Measurements from ENCODE around the gene UNC13B. TPM values are rescaled to one million over a fixed set of nuclear protein-coding genes. Genes with fewer than 3 reads are reported as not detected.
A peak's percentile ranks its signal among the peaks of the same experiment; 100 is the strongest.

The UNC13B gene
- total RNA-seq, 2 donors from 2014 or later, result 20.2 to 29.3 TPM

GRCh38 chr9:35338561-35339274, 176.9 kb downstream of the UNC13B start:
- no peak for ATAC-seq

DNA sequence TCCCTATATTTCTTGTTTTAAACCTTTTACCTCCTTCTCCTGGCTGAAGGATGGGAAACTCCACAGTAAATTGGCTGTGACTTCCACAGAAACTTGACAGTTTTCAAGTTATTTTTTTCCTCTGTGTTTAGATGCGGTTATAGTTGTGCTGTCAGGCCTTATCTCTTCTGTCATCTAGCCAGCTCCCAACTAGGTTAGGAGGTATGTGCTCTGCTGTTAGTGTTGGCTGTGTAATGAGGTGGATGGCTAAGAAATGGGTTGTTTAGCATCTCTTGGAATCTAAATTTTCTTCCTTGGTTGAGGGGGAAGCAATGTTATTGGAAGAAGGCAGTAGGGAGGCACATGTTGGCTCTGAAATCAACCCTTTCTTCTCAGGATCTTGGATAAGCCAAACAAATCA, 178.2 kb downstream of the UNC13B start:
- TF ChIP-seq, protein P1, sequence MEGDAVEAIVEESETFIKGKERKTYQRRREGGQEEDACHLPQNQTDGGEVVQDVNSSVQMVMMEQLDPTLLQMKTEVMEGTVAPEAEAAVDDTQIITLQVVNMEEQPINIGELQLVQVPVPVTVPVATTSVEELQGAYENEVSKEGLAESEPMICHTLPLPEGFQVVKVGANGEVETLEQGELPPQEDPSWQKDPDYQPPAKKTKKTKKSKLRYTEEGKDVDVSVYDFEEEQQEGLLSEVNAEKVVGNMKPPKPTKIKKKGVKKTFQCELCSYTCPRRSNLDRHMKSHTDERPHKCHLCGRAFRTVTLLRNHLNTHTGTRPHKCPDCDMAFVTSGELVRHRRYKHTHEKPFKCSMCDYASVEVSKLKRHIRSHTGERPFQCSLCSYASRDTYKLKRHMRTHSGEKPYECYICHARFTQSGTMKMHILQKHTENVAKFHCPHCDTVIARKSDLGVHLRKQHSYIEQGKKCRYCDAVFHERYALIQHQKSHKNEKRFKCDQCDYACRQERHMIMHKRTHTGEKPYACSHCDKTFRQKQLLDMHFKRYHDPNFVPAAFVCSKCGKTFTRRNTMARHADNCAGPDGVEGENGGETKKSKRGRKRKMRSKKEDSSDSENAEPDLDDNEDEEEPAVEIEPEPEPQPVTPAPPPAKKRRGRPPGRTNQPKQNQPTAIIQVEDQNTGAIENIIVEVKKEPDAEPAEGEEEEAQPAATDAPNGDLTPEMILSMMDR (IDR thresholded peaks at IDR 0.05), result no peak
- TF ChIP-seq POLR2A (IDR thresholded peaks at IDR 0.05), result no peak
- Histone ChIP-seq H3K4me3 (no peak overlapping the region), H3K4me1 (peaks cover 11% of the 10 kb centered on the region), H3K9me3 (no peaks in the 10 kb centered on the region), H3K27ac (no peak overlapping the region), H3K36me3 (replicated peaks in 1 of 2; ENCODE audit: insufficient read depth in 1 of 2, low read depth in 2 of 2) (no peaks in the 10 kb centered on the region), H3K27me3 (no peaks in the 10 kb centered on the region)
- no peak for DNase-seq
- intact Hi-C loops (cut with DNase I), result no loop called here
- WGBS, 2 donors, result 56 to 70% methylated on average over 1 of the region's 1 CpG
- no peak for ATAC-seq

More at GRCh38 chr9:35338561-35339274, 176.9 kb downstream of the UNC13B start:
- 73 to 88% methylated on average over 6 of the region's 6 CpGs for WGBS, 2 donors
- Histone ChIP-seq H3K27me3 (no peaks in the 10 kb centered on the region), H3K27ac (no peak overlapping the region), H3K36me3 (replicated peaks in 1 of 2; ENCODE audit: insufficient read depth in 1 of 2, low read depth in 2 of 2) (no peaks in the 10 kb centered on the region), H3K4me3 (no peak overlapping the region), H3K4me1 (peaks cover 11% of the 10 kb centered on the region), H3K9me3 (no peaks in the 10 kb centered on the region)
- TF ChIP-seq, protein P1 (IDR thresholded peaks at IDR 0.05), result no peak
- no peak for TF ChIP-seq POLR2A (IDR thresholded peaks at IDR 0.05)
- intact Hi-C loops (cut with DNase I), result no loop called here
- peak in 2 of 4 donors; percentile 7 to 31 for DNase-seq

- no peak for DNase-seq
- H3K27ac ChIP-seq, result peak overlapping the region in 2 of 4 donors; percentile 20 to 26
- WGBS, 2 donors, result 84 to 91% methylated on average over 2 of the region's 2 CpGs
Measured at GRCh38 chr9:35341021-35341420, 179.2 kb downstream of the UNC13B start.

DNA sequence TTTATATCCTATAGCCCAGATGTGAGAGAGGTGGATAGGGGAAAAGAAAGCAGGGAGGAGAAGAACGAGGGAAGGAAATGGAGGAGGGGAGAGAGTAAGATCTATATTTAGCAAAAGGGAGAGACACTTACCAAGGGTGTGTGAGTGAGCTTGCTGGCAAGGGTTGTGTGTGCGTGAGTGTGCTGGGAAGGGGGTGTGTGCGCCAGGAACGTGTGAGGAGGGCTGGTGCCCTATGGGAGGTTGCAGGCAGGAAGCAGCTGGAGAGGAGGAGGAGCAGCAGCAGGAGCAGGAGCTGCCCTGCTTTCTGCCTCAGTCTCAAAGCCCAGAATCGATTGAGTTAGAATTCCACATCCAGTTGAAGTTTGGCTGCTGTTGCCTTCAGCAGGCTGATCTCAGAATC, 179.8 kb downstream of the UNC13B start:
- TF ChIP-seq, protein P1 (IDR thresholded peaks at IDR 0.05), result no peak
- TF ChIP-seq POLR2A (IDR thresholded peaks at IDR 0.05), result peak in 1 of 3 donors; percentile 14
- 4 to 15% methylated on average over 5 of the region's 5 CpGs for WGBS, 2 donors
- ATAC-seq, result peak; percentile 81
- peak; percentile 49 to 79 (median 73) for DNase-seq
- Histone ChIP-seq H3K27me3 (no peaks in the 10 kb centered on the region), H3K27ac (peak overlapping the region in 3 of 4 donors; percentile 19 to 26 (median 20)), H3K36me3 (replicated peaks in 1 of 2; ENCODE audit: insufficient read depth in 1 of 2, low read depth in 2 of 2) (no peaks in the 10 kb centered on the region), H3K4me3 (no peak overlapping the region), H3K4me1 (peaks cover 11% of the 10 kb centered on the region), H3K9me3 (no peaks in the 10 kb centered on the region)
- intact Hi-C loops (cut with DNase I), result no loop called here

More at GRCh38 chr9:35341021-35341420, 179.2 kb downstream of the UNC13B start:
- peaks cover 11% of the 10 kb centered on the region for H3K4me1 ChIP-seq
- H3K9me3 ChIP-seq, result no peaks in the 10 kb centered on the region
- intact Hi-C loops (cut with DNase I), result no loop called here
- ATAC-seq, result no peak
- no peaks in the 10 kb centered on the region for H3K36me3 ChIP-seq (replicated peaks in 1 of 2; ENCODE audit: insufficient read depth in 1 of 2, low read depth in 2 of 2)
- no peaks in the 10 kb centered on the region for H3K27me3 ChIP-seq
- no peak overlapping the region for H3K4me3 ChIP-seq
- TF ChIP-seq, protein P1 (IDR thresholded peaks at IDR 0.05), result no peak
- no peak for TF ChIP-seq POLR2A (IDR thresholded peaks at IDR 0.05)

Measured in body of pancreas (tissue), 4 donors.